ENCODE measurements around the gene RHCE.
"Not testable (repeated sequence)": the region's sequence is repeated elsewhere in the genome, so short reads cannot be mapped to it uniquely, and the experiment has no call there.

DNA sequence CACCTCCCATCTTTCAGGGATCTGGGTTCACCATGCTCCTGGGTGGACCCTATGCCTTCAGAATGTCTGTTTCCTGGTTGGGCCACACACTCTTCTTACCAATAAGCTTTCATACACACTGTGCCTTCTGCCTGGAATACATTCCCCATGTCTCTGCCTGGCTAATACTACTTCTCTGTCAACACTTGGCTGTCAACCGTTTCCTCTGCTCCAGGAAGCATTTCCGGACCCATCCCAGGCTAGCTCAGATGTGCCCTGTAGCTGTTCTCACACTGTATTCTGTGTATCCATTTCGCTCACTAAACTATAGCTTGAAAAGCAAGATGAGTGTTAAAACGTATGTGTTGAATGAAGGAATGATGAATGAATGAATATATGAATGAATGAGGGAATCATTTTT lies 33.5 kb downstream of the RHCE start:
- TF ChIP-seq, protein P1, sequence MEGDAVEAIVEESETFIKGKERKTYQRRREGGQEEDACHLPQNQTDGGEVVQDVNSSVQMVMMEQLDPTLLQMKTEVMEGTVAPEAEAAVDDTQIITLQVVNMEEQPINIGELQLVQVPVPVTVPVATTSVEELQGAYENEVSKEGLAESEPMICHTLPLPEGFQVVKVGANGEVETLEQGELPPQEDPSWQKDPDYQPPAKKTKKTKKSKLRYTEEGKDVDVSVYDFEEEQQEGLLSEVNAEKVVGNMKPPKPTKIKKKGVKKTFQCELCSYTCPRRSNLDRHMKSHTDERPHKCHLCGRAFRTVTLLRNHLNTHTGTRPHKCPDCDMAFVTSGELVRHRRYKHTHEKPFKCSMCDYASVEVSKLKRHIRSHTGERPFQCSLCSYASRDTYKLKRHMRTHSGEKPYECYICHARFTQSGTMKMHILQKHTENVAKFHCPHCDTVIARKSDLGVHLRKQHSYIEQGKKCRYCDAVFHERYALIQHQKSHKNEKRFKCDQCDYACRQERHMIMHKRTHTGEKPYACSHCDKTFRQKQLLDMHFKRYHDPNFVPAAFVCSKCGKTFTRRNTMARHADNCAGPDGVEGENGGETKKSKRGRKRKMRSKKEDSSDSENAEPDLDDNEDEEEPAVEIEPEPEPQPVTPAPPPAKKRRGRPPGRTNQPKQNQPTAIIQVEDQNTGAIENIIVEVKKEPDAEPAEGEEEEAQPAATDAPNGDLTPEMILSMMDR (IDR thresholded peaks at IDR 0.05; ENCODE audit: low read depth, low read length, missing input control), result not testable (repeated sequence)
- TF ChIP-seq SP1 (IDR thresholded peaks at IDR 0.05); TAF1 (conservative IDR thresholded peaks at IDR 0.05); EGR1 (IDR thresholded peaks at IDR 0.05; ENCODE audit: low read depth in 2 of 2); YY1 (IDR thresholded peaks at IDR 0.05); JUND (IDR thresholded peaks at IDR 0.05); FOXA1 (IDR thresholded peaks at IDR 0.05); RXRA (IDR thresholded peaks at IDR 0.05); GABPA (IDR thresholded peaks at IDR 0.05 in 1 of 2, conservative IDR thresholded peaks at IDR 0.05 in 1 of 2); RAD21 (IDR thresholded peaks at IDR 0.05): not testable (repeated sequence)
- TF ChIP-seq, protein P2, sequence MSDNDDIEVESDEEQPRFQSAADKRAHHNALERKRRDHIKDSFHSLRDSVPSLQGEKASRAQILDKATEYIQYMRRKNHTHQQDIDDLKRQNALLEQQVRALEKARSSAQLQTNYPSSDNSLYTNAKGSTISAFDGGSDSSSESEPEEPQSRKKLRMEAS (IDR thresholded peaks at IDR 0.05), result not testable (repeated sequence)
- TF ChIP-seq, protein P3, sequence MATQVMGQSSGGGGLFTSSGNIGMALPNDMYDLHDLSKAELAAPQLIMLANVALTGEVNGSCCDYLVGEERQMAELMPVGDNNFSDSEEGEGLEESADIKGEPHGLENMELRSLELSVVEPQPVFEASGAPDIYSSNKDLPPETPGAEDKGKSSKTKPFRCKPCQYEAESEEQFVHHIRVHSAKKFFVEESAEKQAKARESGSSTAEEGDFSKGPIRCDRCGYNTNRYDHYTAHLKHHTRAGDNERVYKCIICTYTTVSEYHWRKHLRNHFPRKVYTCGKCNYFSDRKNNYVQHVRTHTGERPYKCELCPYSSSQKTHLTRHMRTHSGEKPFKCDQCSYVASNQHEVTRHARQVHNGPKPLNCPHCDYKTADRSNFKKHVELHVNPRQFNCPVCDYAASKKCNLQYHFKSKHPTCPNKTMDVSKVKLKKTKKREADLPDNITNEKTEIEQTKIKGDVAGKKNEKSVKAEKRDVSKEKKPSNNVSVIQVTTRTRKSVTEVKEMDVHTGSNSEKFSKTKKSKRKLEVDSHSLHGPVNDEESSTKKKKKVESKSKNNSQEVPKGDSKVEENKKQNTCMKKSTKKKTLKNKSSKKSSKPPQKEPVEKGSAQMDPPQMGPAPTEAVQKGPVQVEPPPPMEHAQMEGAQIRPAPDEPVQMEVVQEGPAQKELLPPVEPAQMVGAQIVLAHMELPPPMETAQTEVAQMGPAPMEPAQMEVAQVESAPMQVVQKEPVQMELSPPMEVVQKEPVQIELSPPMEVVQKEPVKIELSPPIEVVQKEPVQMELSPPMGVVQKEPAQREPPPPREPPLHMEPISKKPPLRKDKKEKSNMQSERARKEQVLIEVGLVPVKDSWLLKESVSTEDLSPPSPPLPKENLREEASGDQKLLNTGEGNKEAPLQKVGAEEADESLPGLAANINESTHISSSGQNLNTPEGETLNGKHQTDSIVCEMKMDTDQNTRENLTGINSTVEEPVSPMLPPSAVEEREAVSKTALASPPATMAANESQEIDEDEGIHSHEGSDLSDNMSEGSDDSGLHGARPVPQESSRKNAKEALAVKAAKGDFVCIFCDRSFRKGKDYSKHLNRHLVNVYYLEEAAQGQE (IDR thresholded peaks at IDR 0.05), result not testable (repeated sequence)
- TF ChIP-seq, protein P4, sequence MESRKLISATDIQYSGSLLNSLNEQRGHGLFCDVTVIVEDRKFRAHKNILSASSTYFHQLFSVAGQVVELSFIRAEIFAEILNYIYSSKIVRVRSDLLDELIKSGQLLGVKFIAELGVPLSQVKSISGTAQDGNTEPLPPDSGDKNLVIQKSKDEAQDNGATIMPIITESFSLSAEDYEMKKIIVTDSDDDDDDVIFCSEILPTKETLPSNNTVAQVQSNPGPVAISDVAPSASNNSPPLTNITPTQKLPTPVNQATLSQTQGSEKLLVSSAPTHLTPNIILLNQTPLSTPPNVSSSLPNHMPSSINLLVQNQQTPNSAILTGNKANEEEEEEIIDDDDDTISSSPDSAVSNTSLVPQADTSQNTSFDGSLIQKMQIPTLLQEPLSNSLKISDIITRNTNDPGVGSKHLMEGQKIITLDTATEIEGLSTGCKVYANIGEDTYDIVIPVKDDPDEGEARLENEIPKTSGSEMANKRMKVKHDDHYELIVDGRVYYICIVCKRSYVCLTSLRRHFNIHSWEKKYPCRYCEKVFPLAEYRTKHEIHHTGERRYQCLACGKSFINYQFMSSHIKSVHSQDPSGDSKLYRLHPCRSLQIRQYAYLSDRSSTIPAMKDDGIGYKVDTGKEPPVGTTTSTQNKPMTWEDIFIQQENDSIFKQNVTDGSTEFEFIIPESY (IDR thresholded peaks at IDR 0.05), result not testable (repeated sequence)

Measured in liver (tissue), 3 donors.